Mesothelial cell of epicardium (in vitro differentiated cells): ENCODE data around the gene ENOSF1. TPM values are rescaled to one million over a fixed set of nuclear protein-coding genes. Genes with fewer than 3 reads are reported as not detected.
A peak's percentile ranks its signal among the peaks of the same experiment; 100 is the strongest.

Experiments used
- DNase-seq, 2 experiments: peaks; one replicate each; pipeline ENCODE4 v3.0.0; 2021; ENCODE audit warnings: low spot score in 2 of 2; ENCODE audit not compliant: unreplicated experiment in 2 of 2
- H3K27ac Mint-ChIP-seq: 2 replicates; pipeline ENCODE4 v1.8.0; 2021; ENCODE audit warnings: mixed read lengths
- H3K27me3 Mint-ChIP-seq: 2 replicates; pipeline ENCODE4 v1.8.0; 2021; ENCODE audit warnings: low read depth, mixed read lengths
- H3K36me3 Mint-ChIP-seq: 2 replicates; pipeline ENCODE4 v1.8.0; 2021; ENCODE audit warnings: mixed read lengths
- H3K4me1 Mint-ChIP-seq: 2 replicates; pipeline ENCODE4 v1.8.0; 2021; ENCODE audit warnings: mixed read lengths
- H3K4me3 Mint-ChIP-seq: 2 replicates; pipeline ENCODE4 v1.8.0; 2021; ENCODE audit warnings: mild to moderate bottlenecking, moderate library complexity, mixed read lengths
- H3K9me3 Mint-ChIP-seq: 2 replicates; pipeline ENCODE4 v1.8.0; 2021; ENCODE audit warnings: mixed read lengths
- CTCF ChIP-seq: fragments of 200-600 bp; sonication (generic); IDR thresholded peaks from one replicate; pipeline ENCODE4 v1.5.0; 2021; ENCODE audit warnings: antibody characterized with exemption; ENCODE audit not compliant: unreplicated experiment
- total RNA-seq: library from RNA; stranded (reverse); gene quantifications from 3 replicates; pipeline ENCODE4 v1.2.1, GENCODE V29; 2021

Gene ENOSF1
- total RNA-seq, 1 donor from 2014 or later, result 77.1 TPM

DNA sequence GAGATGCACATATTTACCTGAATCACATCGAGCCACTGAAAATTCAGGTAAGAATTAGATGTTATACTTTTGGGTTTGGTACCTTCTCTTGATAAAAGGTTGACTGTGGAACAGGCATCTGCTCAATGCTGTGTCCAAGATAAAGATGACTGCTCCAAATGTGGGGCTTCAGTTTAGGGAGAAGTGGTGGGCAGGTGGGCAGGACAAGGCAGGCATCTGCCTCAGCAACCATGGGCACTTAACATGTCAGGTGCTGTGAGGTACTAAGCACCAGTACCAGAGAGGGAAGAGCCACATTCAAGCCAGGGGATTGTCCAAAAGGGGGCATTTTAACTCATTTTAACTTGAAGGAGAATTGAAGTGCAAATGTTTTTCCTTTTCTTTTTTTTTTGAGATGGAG, 41.0 kb downstream of the ENOSF1 start:
- Mint-ChIP-seq H3K9me3 (peaks cover 6% of the 10 kb centered on the region), H3K27me3 (no peaks in the 10 kb centered on the region), H3K4me3 (no peak overlapping the region), H3K4me1 (no peaks in the 10 kb centered on the region), H3K27ac (peak overlapping the region; percentile 66), H3K36me3 (peaks cover 44% of the 10 kb centered on the region)
- DNase-seq, result no peak
- no peak for TF ChIP-seq CTCF

GRCh38 chr18:670522-670921, 41.9 kb downstream of the ENOSF1 start:
- no peak for DNase-seq
- H3K36me3 Mint-ChIP-seq, result peaks cover 48% of the 10 kb centered on the region
- H3K4me1 Mint-ChIP-seq, result no peaks in the 10 kb centered on the region
- H3K4me3 Mint-ChIP-seq, result no peak overlapping the region
- no peaks in the 10 kb centered on the region for H3K27me3 Mint-ChIP-seq
- no peak overlapping the region for H3K27ac Mint-ChIP-seq
- H3K9me3 Mint-ChIP-seq, result peaks cover 11% of the 10 kb centered on the region
- no peak for TF ChIP-seq CTCF

GRCh38 chr18:669077-669476, 43.4 kb downstream of the ENOSF1 start:
- DNase-seq, result no peak
- Mint-ChIP-seq H3K9me3 (peaks cover 11% of the 10 kb centered on the region), H3K4me3 (no peak overlapping the region), H3K4me1 (no peaks in the 10 kb centered on the region), H3K27ac (no peak overlapping the region), H3K27me3 (no peaks in the 10 kb centered on the region), H3K36me3 (peaks cover 44% of the 10 kb centered on the region)
- no peak for TF ChIP-seq CTCF

- H3K27me3 Mint-ChIP-seq, result no peaks in the 10 kb centered on the region
- no peaks in the 10 kb centered on the region for H3K4me1 Mint-ChIP-seq
- no peak for DNase-seq
- peaks cover 45% of the 10 kb centered on the region for H3K36me3 Mint-ChIP-seq
- no peak overlapping the region for H3K4me3 Mint-ChIP-seq
- no peak overlapping the region for H3K27ac Mint-ChIP-seq
- peaks cover 11% of the 10 kb centered on the region for H3K9me3 Mint-ChIP-seq
- no peak for TF ChIP-seq CTCF
Measured at GRCh38 chr18:668260-668659, 44.2 kb downstream of the ENOSF1 start.

DNA sequence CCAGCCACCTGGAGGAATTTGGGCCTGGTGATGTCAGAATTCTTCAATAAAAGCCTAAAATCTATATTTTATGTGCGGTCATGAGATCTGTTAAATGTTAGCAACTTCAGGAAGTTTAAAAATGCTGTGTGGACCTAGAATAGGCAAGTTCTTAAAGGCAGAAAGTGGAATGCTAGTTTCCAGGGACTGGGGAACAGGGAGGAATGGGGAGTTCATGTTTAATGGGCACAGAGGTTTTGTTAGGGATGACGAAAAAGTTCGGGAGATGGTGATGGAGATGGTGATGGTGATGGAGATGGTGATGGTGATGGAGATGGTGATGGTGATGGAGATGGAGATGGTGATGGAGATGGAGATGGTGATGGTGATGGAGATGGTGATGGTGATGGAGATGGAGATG, 45.8 kb downstream of the ENOSF1 start:
- no peak for TF ChIP-seq CTCF
- H3K36me3 Mint-ChIP-seq, result peaks cover 50% of the 10 kb centered on the region
- peaks cover 15% of the 10 kb centered on the region for H3K9me3 Mint-ChIP-seq
- H3K4me3 Mint-ChIP-seq, result no peak overlapping the region
- no peaks in the 10 kb centered on the region for H3K4me1 Mint-ChIP-seq
- H3K27me3 Mint-ChIP-seq, result no peaks in the 10 kb centered on the region
- no peak overlapping the region for H3K27ac Mint-ChIP-seq
- DNase-seq, result no peak

- Mint-ChIP-seq H3K9me3 (peaks cover 18% of the 10 kb centered on the region), H3K36me3 (peaks cover 50% of the 10 kb centered on the region), H3K4me3 (no peak overlapping the region)
Measured at GRCh38 chr18:666177-666576, 46.3 kb downstream of the ENOSF1 start.

More at GRCh38 chr18:666177-666576, 46.3 kb downstream of the ENOSF1 start:
- no peak for TF ChIP-seq CTCF
- Mint-ChIP-seq H3K27ac (no peak overlapping the region), H3K4me1 (no peaks in the 10 kb centered on the region), H3K27me3 (no peaks in the 10 kb centered on the region)
- no peak for DNase-seq
